ENCODE data around the gene C14orf39.
"Not testable (repeated sequence)": the region's sequence is repeated elsewhere in the genome, so short reads cannot be mapped to it uniquely, and the experiment has no call there.

C14orf39 gene

GRCh38 chr14:60488175-60488574 lies 2.3 kb upstream of the C14orf39 start:
- no peak for DNase-seq

GRCh38 chr14:60487211-60487610 lies 1.3 kb upstream of the C14orf39 start:
- DNase-seq: no peak

GRCh38 chr14:60485057-60485597 lies 736 bp downstream of the C14orf39 start:
- no peak for DNase-seq

- DNase-seq: no peak
Observed at GRCh38 chr14:60482743-60483142, 3.1 kb downstream of the C14orf39 start.

GRCh38 chr14:60480248-60480647 lies 5.6 kb downstream of the C14orf39 start:
- not testable (repeated sequence) for DNase-seq

- DNase-seq: no peak
Observed at GRCh38 chr14:60455875-60456274, 30.0 kb downstream of the C14orf39 start.

- no peak for DNase-seq
Observed at GRCh38 chr14:60430276-60430675, 55.6 kb downstream of the C14orf39 start.

GRCh38 chr14:60420050-60420449 lies 65.8 kb downstream of the C14orf39 start:
- no peak for DNase-seq

GRCh38 chr14:60397550-60397949 lies 88.3 kb downstream of the C14orf39 start:
- not testable (repeated sequence) for DNase-seq

- no peak for DNase-seq
Observed at GRCh38 chr14:60396718-60397343, 89.0 kb downstream of the C14orf39 start.
